K562 (cell line): ENCODE data around the gene TNF.

Experiments
- ETV5 ChIP-seq: sonication (generic); formaldehyde crosslinking; IDR thresholded peaks from 2 replicates; pipeline ENCODE4 v1.4.0; 2020; ENCODE audit warnings: low read depth, mild to moderate bottlenecking, missing genetic modification reagents
- HMG20B ChIP-seq: fragments of 250-450 bp; sonication (Bioruptor Pico); IDR thresholded peaks from 2 replicates; pipeline ENCODE4 v1.5.0; 2021; ENCODE audit warnings: mild to moderate bottlenecking
- MEF2D ChIP-seq: conservative IDR thresholded peaks from 2 replicates; pipeline ENCODE4 v1.6.1; 2016; ENCODE audit warnings: low read depth, missing genetic modification characterization, missing compliant biosample characterization
- NBN ChIP-seq: fragments of 450-650 bp; IDR thresholded peaks from 2 replicates; pipeline ENCODE4 v1.6.1; 2016; ENCODE audit warnings: low read depth, mild to moderate bottlenecking
- NR2C2 ChIP-seq, 2 experiments: fragments of 200-800 bp in 1 of 2; sonication (Bioruptor generic) in 1 of 2; sonication (generic) in 1 of 2; formaldehyde crosslinking in 1 of 2; IDR thresholded peaks; 2 replicates each; pipeline versions ENCODE4 v1.6.1 to v1.8.0; 2016 to 2022; ENCODE audit warnings: mild to moderate bottlenecking in 1 of 2, missing compliant biosample characterization in 1 of 2, missing genetic modification characterization in 1 of 2, missing genetic modification reagents in 1 of 2
- RFX5 ChIP-seq: IDR thresholded peaks from 2 replicates; pipeline ENCODE4 v1.6.1; 2011; ENCODE audit warnings: low read depth, mild to moderate bottlenecking, improper control_type of control experiment, low read length
- SLC30A9 ChIP-seq: fragments of 250-450 bp; sonication (Bioruptor Pico); IDR thresholded peaks from 2 replicates; pipeline ENCODE4 v1.8.0; 2022; ENCODE audit warnings: mild to moderate bottlenecking, moderate library complexity
- SMARCA5 ChIP-seq: fragments of 450-650 bp; IDR thresholded peaks from 2 replicates; pipeline ENCODE4 v1.6.1; 2016
- SMC3 ChIP-seq: conservative IDR thresholded peaks from 2 replicates; pipeline ENCODE4 v1.6.1; 2011; ENCODE audit warnings: low read depth, low read length, improper control_type of control experiment; ENCODE audit not compliant: insufficient read depth
- ZNF445 ChIP-seq: fragments of 250-450 bp; sonication (Bioruptor Pico); IDR thresholded peaks from 2 replicates; pipeline ENCODE4 v1.4.0; 2020; ENCODE audit warnings: low read depth, mild to moderate bottlenecking, moderate library complexity
- TF ChIP-seq, protein P1 (sequence below), 3 experiments: IDR thresholded peaks in 2 of 3; conservative IDR thresholded peaks in 1 of 3; 2 replicates each; pipeline ENCODE4 v1.5.1; 2011 to 2012; ENCODE audit warnings: low read length in 3 of 3, mild to moderate bottlenecking in 3 of 3, control low read depth in 2 of 3, improper control_type of control experiment in 1 of 3, inconsistent platforms in 1 of 3, low read depth in 1 of 3, mixed read lengths in 1 of 3, moderate library complexity in 1 of 3; ENCODE audit not compliant: insufficient read depth in 2 of 3
- TF ChIP-seq, protein P2 (sequence below): fragments of 450-650 bp; formaldehyde crosslinking; IDR thresholded peaks from 2 replicates; pipeline ENCODE4 v1.4.0; 2020; ENCODE audit warnings: mild to moderate bottlenecking, moderate library complexity
- TF ChIP-seq, protein P3 (sequence below), 3 experiments: fragments of 200-800 bp in 1 of 3; fragments of 250-450 bp in 1 of 3; fragments of 450-650 bp in 1 of 3; sonication (Bioruptor Pico) in 1 of 3; sonication (Bioruptor generic) in 1 of 3; formaldehyde crosslinking in 1 of 3; IDR thresholded peaks; 2 replicates each; pipeline versions ENCODE4 v1.6.1 to v1.8.0; 2016 to 2022; ENCODE audit warnings: mild to moderate bottlenecking in 2 of 3, missing genetic modification characterization in 2 of 3, missing compliant biosample characterization in 1 of 3, moderate library complexity in 1 of 3

DNA sequence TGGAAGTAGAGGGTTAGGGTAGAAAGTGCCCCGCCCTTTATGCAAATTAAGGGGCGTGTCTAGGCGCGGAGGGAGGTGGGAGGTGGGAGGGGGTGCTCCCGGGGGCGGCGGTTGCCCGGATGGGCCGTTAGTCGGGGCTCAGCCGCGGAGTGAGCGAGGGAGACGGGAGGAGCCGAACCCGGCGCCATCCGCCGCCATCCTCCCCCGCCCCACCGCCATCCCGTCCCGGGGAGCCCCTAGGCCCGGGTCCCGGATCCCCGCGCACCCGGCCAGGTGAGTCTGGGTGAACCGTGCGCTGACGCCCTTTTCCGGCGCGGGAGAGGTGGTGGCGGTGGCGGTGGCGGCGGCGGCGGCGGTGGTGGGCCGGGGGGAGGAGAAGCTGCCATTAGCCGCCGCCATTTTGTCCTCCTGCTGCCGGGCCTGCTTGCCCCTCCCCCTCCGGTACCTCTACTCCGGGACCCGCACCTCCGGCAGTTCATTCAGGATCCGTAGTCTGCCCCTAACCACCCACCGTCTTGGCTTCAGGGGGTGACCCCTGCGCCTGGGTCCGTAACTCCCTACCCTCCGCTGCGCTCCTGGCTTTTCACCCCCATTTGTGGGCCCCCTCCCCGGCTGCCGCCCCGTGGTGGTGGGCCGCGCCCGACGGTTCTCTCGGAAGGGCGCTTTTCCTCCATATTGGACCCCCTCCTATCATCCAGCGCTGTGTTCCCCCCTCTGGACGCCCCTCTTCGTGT is 45.4 kb downstream of the TNF start, which contains the start of gene PRRC2A:
- TF ChIP-seq HMG20B (no peak), NR2C2 (CRISPR knock-in tag; IDR thresholded peaks at IDR 0.05) (0 out of 2 replicates have a peak, but pooled peaks have one; percentile 29), NR2C2 (tag; IDR thresholded peaks at IDR 0.05) (peak; percentile 92), SMARCA5 (no peak; the same call in 1 of the 2 replicates), MEF2D (tag) (no peak), SLC30A9 (CRISPR knock-in tag) (no peak), SMC3 (0 out of 2 replicates have a peak, but pooled peaks have one; percentile 7), NBN (no peak), ETV5 (CRISPR knock-in tag) (0 out of 2 replicates have a peak, but pooled peaks have one; percentile 61), RFX5 (no peak), ZNF445 (CRISPR knock-in tag) (no peak)
- TF ChIP-seq, protein P1, sequence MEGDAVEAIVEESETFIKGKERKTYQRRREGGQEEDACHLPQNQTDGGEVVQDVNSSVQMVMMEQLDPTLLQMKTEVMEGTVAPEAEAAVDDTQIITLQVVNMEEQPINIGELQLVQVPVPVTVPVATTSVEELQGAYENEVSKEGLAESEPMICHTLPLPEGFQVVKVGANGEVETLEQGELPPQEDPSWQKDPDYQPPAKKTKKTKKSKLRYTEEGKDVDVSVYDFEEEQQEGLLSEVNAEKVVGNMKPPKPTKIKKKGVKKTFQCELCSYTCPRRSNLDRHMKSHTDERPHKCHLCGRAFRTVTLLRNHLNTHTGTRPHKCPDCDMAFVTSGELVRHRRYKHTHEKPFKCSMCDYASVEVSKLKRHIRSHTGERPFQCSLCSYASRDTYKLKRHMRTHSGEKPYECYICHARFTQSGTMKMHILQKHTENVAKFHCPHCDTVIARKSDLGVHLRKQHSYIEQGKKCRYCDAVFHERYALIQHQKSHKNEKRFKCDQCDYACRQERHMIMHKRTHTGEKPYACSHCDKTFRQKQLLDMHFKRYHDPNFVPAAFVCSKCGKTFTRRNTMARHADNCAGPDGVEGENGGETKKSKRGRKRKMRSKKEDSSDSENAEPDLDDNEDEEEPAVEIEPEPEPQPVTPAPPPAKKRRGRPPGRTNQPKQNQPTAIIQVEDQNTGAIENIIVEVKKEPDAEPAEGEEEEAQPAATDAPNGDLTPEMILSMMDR (IDR thresholded peaks at IDR 0.05 in 2 of 3, conservative IDR thresholded peaks at IDR 0.05 in 1 of 3; ENCODE audit: insufficient read depth in 2 of 3, low read depth in 1 of 3, low read length in 3 of 3): no peak
- TF ChIP-seq, protein P2, sequence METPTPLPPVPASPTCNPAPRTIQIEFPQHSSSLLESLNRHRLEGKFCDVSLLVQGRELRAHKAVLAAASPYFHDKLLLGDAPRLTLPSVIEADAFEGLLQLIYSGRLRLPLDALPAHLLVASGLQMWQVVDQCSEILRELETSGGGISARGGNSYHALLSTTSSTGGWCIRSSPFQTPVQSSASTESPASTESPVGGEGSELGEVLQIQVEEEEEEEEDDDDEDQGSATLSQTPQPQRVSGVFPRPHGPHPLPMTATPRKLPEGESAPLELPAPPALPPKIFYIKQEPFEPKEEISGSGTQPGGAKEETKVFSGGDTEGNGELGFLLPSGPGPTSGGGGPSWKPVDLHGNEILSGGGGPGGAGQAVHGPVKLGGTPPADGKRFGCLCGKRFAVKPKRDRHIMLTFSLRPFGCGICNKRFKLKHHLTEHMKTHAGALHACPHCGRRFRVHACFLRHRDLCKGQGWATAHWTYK (CRISPR knock-in tag): 0 out of 2 replicates have a peak, but pooled peaks have one; percentile 64
- TF ChIP-seq, protein P3, sequence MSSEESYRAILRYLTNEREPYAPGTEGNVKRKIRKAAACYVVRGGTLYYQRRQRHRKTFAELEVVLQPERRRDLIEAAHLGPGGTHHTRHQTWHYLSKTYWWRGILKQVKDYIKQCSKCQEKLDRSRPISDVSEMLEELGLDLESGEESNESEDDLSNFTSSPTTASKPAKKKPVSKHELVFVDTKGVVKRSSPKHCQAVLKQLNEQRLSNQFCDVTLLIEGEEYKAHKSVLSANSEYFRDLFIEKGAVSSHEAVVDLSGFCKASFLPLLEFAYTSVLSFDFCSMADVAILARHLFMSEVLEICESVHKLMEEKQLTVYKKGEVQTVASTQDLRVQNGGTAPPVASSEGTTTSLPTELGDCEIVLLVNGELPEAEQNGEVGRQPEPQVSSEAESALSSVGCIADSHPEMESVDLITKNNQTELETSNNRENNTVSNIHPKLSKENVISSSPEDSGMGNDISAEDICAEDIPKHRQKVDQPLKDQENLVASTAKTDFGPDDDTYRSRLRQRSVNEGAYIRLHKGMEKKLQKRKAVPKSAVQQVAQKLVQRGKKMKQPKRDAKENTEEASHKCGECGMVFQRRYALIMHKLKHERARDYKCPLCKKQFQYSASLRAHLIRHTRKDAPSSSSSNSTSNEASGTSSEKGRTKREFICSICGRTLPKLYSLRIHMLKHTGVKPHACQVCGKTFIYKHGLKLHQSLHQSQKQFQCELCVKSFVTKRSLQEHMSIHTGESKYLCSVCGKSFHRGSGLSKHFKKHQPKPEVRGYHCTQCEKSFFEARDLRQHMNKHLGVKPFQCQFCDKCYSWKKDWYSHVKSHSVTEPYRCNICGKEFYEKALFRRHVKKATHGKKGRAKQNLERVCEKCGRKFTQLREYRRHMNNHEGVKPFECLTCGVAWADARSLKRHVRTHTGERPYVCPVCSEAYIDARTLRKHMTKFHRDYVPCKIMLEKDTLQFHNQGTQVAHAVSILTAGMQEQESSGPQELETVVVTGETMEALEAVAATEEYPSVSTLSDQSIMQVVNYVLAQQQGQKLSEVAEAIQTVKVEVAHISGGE (CRISPR knock-in tag; IDR thresholded peaks at IDR 0.05): peak in 2 of 3 experiments; percentile 18 to 79; a peak in 2 of 6 replicates
